Heart left ventricle (tissue), 16 donors: ENCODE data around the gene C7orf57. TPM values are rescaled to one million over a fixed set of nuclear protein-coding genes. Genes with fewer than 3 reads are reported as not detected.

ENCODE experiments used
- ATAC-seq, 4 donors: fragments of 200-7000 bp; cut with Tn5 transposase; one replicate each; pipeline ENCODE4 v1.9.1; 2020 to 2022; ENCODE audit warnings: moderate library complexity in 4 of 4, mild to moderate bottlenecking in 3 of 4, moderate number of reproducible peaks in 1 of 4
- DNase-seq, 5 donors: peaks; one replicate each; pipeline ENCODE4 v3.0.0-alpha.2; 2020
- H3K27ac ChIP-seq, 12 donors: fragments of 200-600 bp; sonication (generic) in 4 of 12; one replicate each; pipeline versions ENCODE4 v1.5.0 to v1.8.0; 2016 to 2022; ENCODE audit warnings: mild to moderate bottlenecking in 2 of 12
- H3K27me3 ChIP-seq, 9 donors: fragments of 200-600 bp; sonication (generic) in 2 of 9; one replicate each; pipeline versions ENCODE4 v1.5.1 to v1.8.0; 2016 to 2022; ENCODE audit warnings: mild to moderate bottlenecking in 3 of 9
- H3K36me3 ChIP-seq, 9 donors: fragments of 200-600 bp; sonication (generic) in 2 of 9; one replicate each; pipeline versions ENCODE4 v1.5.0 to v1.8.0; 2018 to 2022; ENCODE audit warnings: mild to moderate bottlenecking in 2 of 9
- H3K4me1 ChIP-seq, 12 donors: fragments of 200-600 bp; sonication (generic) in 4 of 12; one replicate each; pipeline versions ENCODE4 v1.5.0 to v1.8.0; 2016 to 2022; ENCODE audit warnings: mild to moderate bottlenecking in 3 of 12
- H3K4me3 ChIP-seq, 12 donors: fragments of 200-600 bp; sonication (generic) in 4 of 12; one replicate each; pipeline versions ENCODE4 v1.5.0 to v1.8.0; 2017 to 2022; ENCODE audit warnings: mild to moderate bottlenecking in 9 of 12, moderate library complexity in 4 of 12
- H3K9me3 ChIP-seq, 12 donors: fragments of 200-600 bp; sonication (generic) in 4 of 12; one replicate each; pipeline versions ENCODE4 v1.5.0 to v1.8.0; 2016 to 2022; ENCODE audit warnings: mild to moderate bottlenecking in 1 of 12
- POLR2A ChIP-seq, 2 donors: fragments of 450-650 bp; IDR thresholded peaks; one replicate each; pipeline ENCODE4 v1.6.1; 2017; ENCODE audit warnings: antibody characterized with exemption in 2 of 2, mild to moderate bottlenecking in 2 of 2, moderate library complexity in 2 of 2
- WGBS, 4 donors: extraction: QIAGEN DNeasy Blood & Tissue Kit in 2 of 4; methylation state at CpG; one replicate each; pipeline versions ENCODE4 v1.1.5 to v1.1.7; 2013 to 2018; 5-methylcytosine and 5-hydroxymethylcytosine counted together
- intact Hi-C, 10 donors: fragments of 100-400 bp; cut with DNase I; formaldehyde crosslinking; loops; one replicate each; pipeline versions ENCODE4 v1.11.1 to v1.14.2; 2022
- polyA plus RNA-seq, 2 donors: library from polyadenylated mRNA; stranded (reverse); fragments of 200-250 nt; gene quantifications; one replicate each; pipeline ENCODE4 v1.2.3, GENCODE V29; 2013
- total RNA-seq, 9 donors: library from RNA; depleted of rRNA in 2 of 9; stranded (reverse); fragments of >200 nt in 2 of 9; fragmentation: NEBNext Ultra II Directional in 3 of 9; extraction: Animal tissue kit (Norgen Biotek cat#: 25700) in 3 of 9; gene quantifications; one replicate each; pipeline versions ENCODE4 v1.1.0 to v1.2.4, GENCODE V29; 2016 to 2023
- TF ChIP-seq, protein P1 (sequence below), 12 donors: fragments of 200-600 bp; sonication (generic) in 4 of 12; IDR thresholded peaks; one replicate each; pipeline versions ENCODE4 v1.5.0 to v1.8.0; 2018 to 2022; ENCODE audit warnings: antibody characterized with exemption in 12 of 12, mild to moderate bottlenecking in 5 of 12
- donor health status: ischemic (EF 13 %, LVEDD 7.1; RV severe dilation, severe dysfunction).
- donor health status: healthy with polysubstance abuse.
- donor health status: DM: no; HTN: yes; CAD: no.
- donor health status: DM: no; HTN: no; CAD: no.
- donor health status: ischemic (EF 25% LVEDD 6.9; RV normal size, moderate dysfunction).
- donor health status: ischemic (EF 25% LVEDD 5.7; RV mildly dilated, moderate dysfunction).
- donor health status: healthy.
- donor health status: DM: yes; HTN: yes; CAD: no.
- donor health status: ischemic (EF 35%, LVEDD 5.7; RV mildly dilated, moderate dysfunction).
- donor health status: nonischemic (EF 11% LVEDD 7.7; RV severe dilation, severe dysfunction).
- donor health status: DM: yes; HTN: yes; CAD: no.
- donor health status: PGD.
- donor health status: ischemic (EF 29% LVEDD 5.4; RV normal size, mild dysfunction).
- donor health status: nonischemic (EF 23%, LVEDD 6.1; RV moderate dilation, normal function).

The C7orf57 gene
- total and polyA plus RNA-seq, 11 donors = 0.03 to 0.27 TPM; not detected in 9

DNA sequence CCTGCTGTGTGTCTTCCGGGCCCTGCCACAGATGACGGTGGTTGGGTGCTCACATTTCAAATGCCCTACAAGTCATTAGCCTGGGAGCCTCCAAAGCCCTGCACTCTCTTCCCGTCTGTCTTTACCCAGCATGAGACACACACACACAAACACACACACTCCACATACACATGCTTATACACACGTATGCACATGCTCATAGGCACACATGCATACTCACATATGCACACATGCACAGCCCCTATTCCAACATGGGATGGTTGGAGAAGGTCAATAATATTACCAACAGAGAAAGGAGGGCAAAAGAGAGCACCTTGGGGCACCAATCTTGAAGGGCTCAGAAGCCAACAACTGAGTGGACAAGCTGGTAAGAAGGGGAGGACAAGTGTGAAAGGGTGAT, 25.4 kb upstream of the C7orf57 start:
- Histone ChIP-seq H3K9me3 (peaks cover 0 to 3% (median 0%) of the 10 kb centered on the region in 12 donors), H3K4me3 (no peak overlapping the region), H3K27ac (no peak overlapping the region), H3K4me1 (no peaks in the 10 kb centered on the region), H3K36me3 (no peaks in the 10 kb centered on the region), H3K27me3 (peaks cover 0 to 4% (median 0%) of the 10 kb centered on the region in 9 donors)
- TF ChIP-seq, protein P1, sequence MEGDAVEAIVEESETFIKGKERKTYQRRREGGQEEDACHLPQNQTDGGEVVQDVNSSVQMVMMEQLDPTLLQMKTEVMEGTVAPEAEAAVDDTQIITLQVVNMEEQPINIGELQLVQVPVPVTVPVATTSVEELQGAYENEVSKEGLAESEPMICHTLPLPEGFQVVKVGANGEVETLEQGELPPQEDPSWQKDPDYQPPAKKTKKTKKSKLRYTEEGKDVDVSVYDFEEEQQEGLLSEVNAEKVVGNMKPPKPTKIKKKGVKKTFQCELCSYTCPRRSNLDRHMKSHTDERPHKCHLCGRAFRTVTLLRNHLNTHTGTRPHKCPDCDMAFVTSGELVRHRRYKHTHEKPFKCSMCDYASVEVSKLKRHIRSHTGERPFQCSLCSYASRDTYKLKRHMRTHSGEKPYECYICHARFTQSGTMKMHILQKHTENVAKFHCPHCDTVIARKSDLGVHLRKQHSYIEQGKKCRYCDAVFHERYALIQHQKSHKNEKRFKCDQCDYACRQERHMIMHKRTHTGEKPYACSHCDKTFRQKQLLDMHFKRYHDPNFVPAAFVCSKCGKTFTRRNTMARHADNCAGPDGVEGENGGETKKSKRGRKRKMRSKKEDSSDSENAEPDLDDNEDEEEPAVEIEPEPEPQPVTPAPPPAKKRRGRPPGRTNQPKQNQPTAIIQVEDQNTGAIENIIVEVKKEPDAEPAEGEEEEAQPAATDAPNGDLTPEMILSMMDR (IDR thresholded peaks at IDR 0.05) = no peak
- no peak for TF ChIP-seq POLR2A (IDR thresholded peaks at IDR 0.05)
- WGBS, 4 donors = 86 to 98% (median 93%) methylated on average over 3 to 4 of the region's 4 CpGs
- no peak for DNase-seq
- intact Hi-C loops = loop anchor here in 1 of 10 donors (10.0 kb wide), 1 partner anchor 55 kb away; no protein-coding TSS in a partner anchor
- no peak for ATAC-seq

DNA sequence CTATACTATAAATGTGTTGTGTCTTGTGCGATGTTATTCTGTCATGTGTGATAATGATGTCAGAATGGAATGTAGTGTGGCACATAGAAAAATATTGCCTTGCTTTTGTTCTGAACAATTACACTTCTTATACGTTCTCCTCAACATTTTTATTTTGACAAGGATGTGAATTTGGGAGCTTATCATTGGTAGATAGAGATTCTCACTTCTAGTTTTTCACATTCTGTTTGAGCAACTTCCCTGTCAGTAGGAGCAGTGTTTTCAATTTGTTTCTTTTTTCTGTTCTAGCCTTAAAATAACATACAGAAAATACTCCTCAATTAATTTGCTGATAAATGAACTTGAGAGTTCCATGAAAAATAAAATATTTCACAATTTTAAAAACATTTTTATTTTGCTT, 24.0 kb upstream of the C7orf57 start:
- Histone ChIP-seq H3K4me3 (no peak overlapping the region), H3K27ac (no peak overlapping the region), H3K9me3 (peaks cover 0 to 3% (median 0%) of the 10 kb centered on the region in 12 donors), H3K4me1 (no peaks in the 10 kb centered on the region), H3K27me3 (peaks cover 0 to 4% (median 0%) of the 10 kb centered on the region in 9 donors), H3K36me3 (no peaks in the 10 kb centered on the region)
- DNase-seq (no peak), ATAC-seq (no peak)
- TF ChIP-seq POLR2A (IDR thresholded peaks at IDR 0.05) = no peak
- TF ChIP-seq, protein P1 (IDR thresholded peaks at IDR 0.05) = no peak
- intact Hi-C loops = loop anchor here in 1 of 10 donors (10.0 kb wide), 1 partner anchor 53 kb away; no protein-coding TSS in a partner anchor
- 27 to 43% (median 32%) methylated on average over 2 of the region's 2 CpGs for WGBS, 4 donors

DNA sequence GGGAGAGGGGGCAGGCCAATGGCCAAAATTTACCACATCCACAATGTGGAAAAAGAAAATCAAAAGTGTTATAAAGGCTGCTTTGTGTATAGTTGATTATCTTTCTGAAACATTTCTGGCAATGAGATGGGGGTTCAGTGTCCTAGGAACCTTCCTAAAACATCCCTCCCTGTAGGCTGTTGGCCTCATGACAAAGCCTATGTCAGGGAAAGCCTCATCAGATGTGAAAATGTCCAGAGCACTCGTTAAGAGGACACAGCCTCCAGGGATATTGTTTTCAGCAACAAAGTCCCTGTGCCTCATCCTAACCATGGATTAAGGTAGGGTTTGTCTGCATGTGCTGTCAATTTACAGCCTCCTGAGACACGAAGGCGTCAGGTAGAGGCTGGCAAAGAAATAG, 23.4 kb upstream of the C7orf57 start:
- no peak for DNase-seq
- H3K9me3 ChIP-seq = peaks cover 0 to 3% (median 0%) of the 10 kb centered on the region in 12 donors
- intact Hi-C loops = loop anchor here in 1 of 10 donors (10.0 kb wide), 1 partner anchor 53 kb away; no protein-coding TSS in a partner anchor
- no peak overlapping the region for H3K4me3 ChIP-seq
- TF ChIP-seq, protein P1 (IDR thresholded peaks at IDR 0.05) = no peak
- TF ChIP-seq POLR2A (IDR thresholded peaks at IDR 0.05) = no peak
- H3K4me1 ChIP-seq = no peaks in the 10 kb centered on the region
- no peak for ATAC-seq
- no peak overlapping the region for H3K27ac ChIP-seq
- peaks cover 0 to 4% (median 0%) of the 10 kb centered on the region in 9 donors for H3K27me3 ChIP-seq
- no peaks in the 10 kb centered on the region for H3K36me3 ChIP-seq
- WGBS, 4 donors = 60 to 67% (median 63%) methylated on average over 3 of the region's 3 CpGs

DNA sequence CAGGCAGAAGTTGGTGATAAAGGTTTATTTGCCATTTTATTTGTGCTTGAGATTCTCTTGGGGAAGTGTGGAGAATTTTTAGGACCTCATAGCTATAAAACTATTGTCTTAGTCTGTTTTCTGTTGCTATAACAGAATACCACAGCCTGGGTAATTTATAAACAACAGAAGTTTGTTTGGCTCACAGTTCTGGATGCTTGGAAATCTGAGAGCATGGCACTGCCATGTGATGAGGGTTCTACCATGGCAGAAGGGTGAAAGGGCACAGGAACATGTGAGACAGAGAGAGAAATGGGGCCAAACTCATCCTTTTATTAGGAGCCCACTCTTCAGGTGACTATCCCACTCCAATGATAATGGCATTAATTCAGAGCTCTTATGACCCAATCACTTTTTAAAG, 18.7 kb upstream of the C7orf57 start:
- Histone ChIP-seq H3K27me3 (peaks cover 0 to 7% (median 0%) of the 10 kb centered on the region in 9 donors), H3K4me1 (no peaks in the 10 kb centered on the region), H3K4me3 (no peak overlapping the region), H3K36me3 (no peaks in the 10 kb centered on the region), H3K27ac (no peak overlapping the region), H3K9me3 (peaks cover 0 to 11% (median 0%) of the 10 kb centered on the region in 12 donors)
- intact Hi-C loops = loop anchor here in 1 of 10 donors (10.0 kb wide), 1 partner anchor 48 kb away; no protein-coding TSS in a partner anchor
- TF ChIP-seq POLR2A (IDR thresholded peaks at IDR 0.05) = no peak
- TF ChIP-seq, protein P1 (IDR thresholded peaks at IDR 0.05) = no peak
- DNase-seq = no peak
- no peak for ATAC-seq
